Activated naive CD4-positive, alpha-beta T cell treated with anti-CD3 and anti-CD28 coated beads, Interleukin-2, amount 50 U/mL, for 72 hours (primary cell): Measurements from ENCODE around the gene FOXE3. TPM values are rescaled to one million over a fixed set of nuclear protein-coding genes. Genes with fewer than 3 reads are reported as not detected.
A peak's percentile ranks its signal among the peaks of the same experiment; 100 is the strongest.

ENCODE experiments used
- ATAC-seq, 2 donors: fragments of 150-1000 bp; cut with Tn5 transposase; 2 replicates each; pipeline ENCODE4 v1.10.0; 2021; ENCODE audit warnings: mild to moderate bottlenecking in 2 of 2, moderate library complexity in 2 of 2
- DNase-seq, 2 donors: peaks; one replicate each; pipeline ENCODE4 v3.0.0; 2021 to 2022; ENCODE audit warnings: low spot score in 2 of 2
- H3K27ac Mint-ChIP-seq, 2 donors: one replicate each; pipeline ENCODE4 v1.8.0; 2022; ENCODE audit warnings: mild to moderate bottlenecking in 2 of 2, mixed read lengths in 2 of 2
- H3K36me3 Mint-ChIP-seq, 2 donors: one replicate each; pipeline ENCODE4 v1.8.0; 2022; ENCODE audit warnings: mixed read lengths in 2 of 2
- H3K9me3 Mint-ChIP-seq, 2 donors: one replicate each; pipeline ENCODE4 v1.8.0; 2022; ENCODE audit warnings: mixed read lengths in 2 of 2
- total RNA-seq, 2 donors: library from RNA; stranded (reverse); gene quantifications; one replicate each; pipeline ENCODE4 v1.2.3, GENCODE V29; 2022

FOXE3 gene
- total RNA-seq, 2 donors from 2014 or later: not detected

DNA sequence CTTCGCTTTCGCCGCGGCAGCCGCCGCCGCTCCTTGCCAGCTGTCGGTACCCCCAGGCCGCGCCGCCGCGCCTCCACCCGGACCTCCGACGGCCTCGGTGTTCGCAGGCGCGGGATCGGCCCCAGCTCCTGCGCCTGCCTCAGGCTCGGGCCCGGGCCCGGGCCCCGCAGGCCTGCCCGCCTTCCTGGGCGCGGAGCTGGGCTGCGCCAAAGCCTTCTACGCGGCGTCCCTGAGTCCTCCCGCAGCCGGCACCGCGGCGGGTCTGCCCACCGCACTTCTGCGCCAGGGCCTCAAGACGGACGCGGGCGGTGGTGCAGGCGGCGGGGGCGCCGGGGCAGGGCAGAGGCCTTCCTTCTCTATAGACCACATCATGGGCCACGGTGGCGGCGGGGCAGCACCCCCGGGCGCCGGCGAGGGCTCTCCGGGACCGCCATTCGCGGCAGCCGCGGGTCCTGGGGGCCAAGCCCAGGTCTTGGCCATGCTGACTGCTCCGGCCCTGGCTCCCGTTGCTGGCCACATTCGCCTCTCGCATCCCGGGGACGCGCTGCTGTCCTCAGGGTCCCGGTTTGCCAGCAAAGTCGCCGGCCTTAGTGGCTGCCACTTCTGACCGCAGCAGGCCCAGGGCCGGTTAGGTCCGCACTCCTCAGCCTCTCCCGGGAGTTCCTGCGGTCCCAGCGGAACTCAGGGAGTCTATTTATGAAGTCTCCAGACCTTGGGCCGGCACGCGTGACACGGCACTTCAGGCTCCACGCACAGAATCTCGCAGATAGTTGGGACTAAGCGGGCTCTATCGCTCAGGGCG, 23.1 kb downstream of the FOXE3 start:
- Mint-ChIP-seq H3K9me3 (no peaks in the 10 kb centered on the region), H3K27ac (peak overlapping the region in 1 of 2 donors; percentile 36), H3K36me3 (peaks cover 3 to 16% of the 10 kb centered on the region in 2 donors)
- no peak for ATAC-seq
- DNase-seq: no peak

DNA sequence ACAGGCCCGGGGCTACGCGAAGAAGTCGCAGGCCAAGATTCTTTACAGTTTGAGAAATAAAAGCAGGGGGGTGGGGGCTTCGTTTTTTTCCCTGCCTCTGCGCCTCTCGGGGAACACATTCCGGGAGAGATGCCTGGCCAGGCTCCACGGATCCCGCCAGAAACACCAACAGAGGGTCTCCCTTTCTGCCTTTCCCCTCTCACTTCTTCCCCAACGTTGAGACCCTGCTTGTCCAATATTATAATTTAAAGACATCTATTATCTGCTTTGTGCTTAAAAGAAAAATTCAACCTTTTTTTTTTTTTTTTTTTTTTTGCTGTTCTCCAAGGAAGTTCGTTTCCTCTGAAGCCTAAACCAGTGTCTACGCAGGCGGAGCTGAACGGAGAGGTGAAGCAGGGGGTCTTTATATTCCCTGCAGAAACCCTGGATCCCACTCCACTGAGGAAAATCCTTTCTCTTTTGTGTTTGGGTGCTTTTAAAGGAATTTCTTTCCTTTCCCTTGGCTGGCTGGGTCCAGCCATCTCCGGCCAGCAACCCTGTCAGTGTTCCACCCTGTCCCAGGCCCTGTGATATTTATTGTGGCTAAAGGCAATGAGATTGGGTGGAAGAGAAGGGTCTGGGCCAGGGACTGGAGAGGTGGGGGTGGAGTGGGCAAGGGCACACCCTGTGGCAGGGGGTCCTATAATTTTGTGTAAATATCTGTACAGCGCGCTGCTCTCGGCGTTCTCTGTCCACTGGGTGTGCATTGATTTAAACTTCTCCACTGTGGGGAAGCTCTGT, 23.9 kb downstream of the FOXE3 start:
- peak overlapping the region in 1 of 2 donors; percentile 36 for H3K27ac Mint-ChIP-seq
- DNase-seq (no peak), ATAC-seq (no peak)
- peaks cover 0 to 17% of the 10 kb centered on the region in 2 donors for H3K36me3 Mint-ChIP-seq
- no peaks in the 10 kb centered on the region for H3K9me3 Mint-ChIP-seq

DNA sequence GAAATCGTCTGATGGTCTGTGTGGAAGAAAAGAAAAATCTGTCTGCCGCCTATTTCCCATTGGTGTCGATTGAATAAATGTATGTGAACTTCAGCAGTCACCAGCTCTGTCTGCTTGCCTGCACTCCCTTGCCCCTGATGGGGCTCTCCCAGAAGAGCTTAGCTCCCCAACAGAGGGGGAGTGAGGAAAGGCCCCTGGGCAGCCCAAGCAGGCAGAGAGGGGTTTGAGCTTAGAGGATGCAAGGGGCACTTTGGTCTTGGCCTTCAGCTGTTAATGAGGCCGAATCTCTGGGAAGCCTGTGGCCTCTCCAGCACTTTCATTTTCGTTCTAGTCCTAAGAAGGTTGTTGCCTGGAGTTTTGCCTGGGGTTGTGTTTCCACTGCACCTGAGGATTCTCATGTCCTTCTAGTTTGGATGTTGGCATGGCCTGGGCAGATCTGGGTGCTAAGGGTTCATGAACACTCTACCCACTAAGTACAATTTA, 24.6 kb downstream of the FOXE3 start:
- DNase-seq (no peak), ATAC-seq (no peak)
- H3K27ac Mint-ChIP-seq: no peak overlapping the region
- H3K9me3 Mint-ChIP-seq: no peaks in the 10 kb centered on the region
- peaks cover 0 to 22% of the 10 kb centered on the region in 2 donors for H3K36me3 Mint-ChIP-seq

DNA sequence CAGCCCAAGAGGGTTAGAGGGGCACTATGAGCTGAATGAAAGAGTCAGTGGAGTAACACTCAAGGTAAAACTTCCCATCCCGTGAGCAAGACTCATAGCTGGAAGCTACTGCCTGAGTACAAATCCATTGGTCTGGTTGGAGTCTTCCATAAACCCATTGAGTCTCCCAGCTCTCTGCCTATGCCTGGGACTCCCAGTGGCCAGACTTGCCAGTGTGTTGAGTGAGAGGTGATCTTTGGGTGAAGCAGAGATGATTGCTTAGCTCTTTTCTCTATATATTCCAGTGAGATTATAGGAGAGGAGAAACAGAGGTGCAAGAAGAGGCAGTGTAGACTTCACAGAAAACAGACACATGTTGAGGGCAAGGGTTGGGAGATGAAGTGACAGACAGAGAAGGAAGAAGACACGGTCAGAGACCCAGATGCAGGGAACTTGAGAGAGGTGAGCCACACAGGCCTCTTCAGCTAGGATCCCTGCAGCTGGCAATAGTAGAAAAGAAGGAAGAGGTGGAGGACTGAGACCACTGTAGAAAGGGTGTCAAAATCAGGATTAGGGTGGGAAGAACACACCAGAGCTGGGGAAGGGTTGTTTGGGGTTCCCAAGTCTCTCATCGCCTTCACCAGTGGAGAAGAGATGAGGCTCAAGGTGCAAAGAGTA, 25.5 kb downstream of the FOXE3 start:
- ATAC-seq: no peak
- Mint-ChIP-seq H3K9me3 (no peaks in the 10 kb centered on the region), H3K27ac (no peak overlapping the region), H3K36me3 (peaks cover 0 to 16% of the 10 kb centered on the region in 2 donors)
- no peak for DNase-seq

DNA sequence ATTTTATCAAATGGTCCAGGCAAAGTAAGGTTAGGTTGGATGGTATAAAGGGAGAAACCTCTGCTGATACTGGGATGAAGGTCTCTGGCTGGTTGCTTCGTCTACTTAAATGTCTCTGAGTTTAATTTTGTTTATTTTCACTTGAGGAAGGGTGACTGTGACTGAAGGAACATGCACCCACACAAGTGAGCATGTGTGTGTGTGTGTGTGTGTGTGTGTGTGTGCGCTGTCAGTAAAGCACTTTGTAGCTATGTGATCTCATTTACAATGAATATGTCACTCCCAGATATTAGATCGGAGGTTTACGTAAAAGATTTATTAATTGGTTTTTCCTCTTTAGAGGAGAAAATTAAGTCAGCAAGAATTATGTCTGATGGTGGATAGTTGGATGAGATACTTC, 26.1 kb downstream of the FOXE3 start:
- Mint-ChIP-seq H3K9me3 (no peaks in the 10 kb centered on the region), H3K27ac (no peak overlapping the region), H3K36me3 (peaks cover 0 to 14% of the 10 kb centered on the region in 2 donors)
- ATAC-seq: no peak
- no peak for DNase-seq

DNA sequence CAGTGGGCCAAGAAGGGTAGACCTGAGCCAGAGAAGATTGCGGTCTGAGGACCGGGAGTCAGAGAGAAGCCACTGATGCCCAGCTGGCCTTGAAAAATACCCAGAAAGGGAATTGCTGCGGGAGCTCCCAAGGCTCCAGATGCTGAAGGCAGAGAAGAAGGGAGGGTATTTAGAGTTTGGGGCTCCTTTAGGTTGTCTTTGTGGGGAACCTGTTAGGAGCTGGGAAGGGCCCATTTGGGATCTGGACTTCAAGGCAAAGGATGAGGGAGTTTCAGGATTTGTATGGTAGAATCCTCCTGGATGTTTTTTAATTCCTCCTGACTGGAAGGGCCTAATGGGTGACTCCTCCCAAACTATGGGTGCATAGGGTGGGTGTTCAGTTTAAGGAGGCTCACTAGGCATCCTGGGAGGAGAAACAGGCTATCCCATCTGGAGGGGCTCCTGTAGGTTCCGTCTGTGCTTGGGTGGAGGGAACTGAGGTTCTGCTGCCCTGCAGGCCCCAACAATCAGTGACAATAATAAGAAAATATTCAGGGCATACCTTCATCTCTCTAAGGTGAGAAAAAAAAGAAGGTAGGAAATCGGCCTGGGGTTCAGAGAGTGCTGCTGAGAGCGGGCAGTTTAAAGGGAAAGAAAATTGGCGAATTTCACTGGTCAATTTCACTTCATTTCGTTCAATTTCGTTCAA, 26.9 kb downstream of the FOXE3 start:
- Mint-ChIP-seq H3K36me3 (peaks cover 0 to 14% of the 10 kb centered on the region in 2 donors), H3K9me3 (no peaks in the 10 kb centered on the region), H3K27ac (no peak overlapping the region)
- DNase-seq (no peak), ATAC-seq (no peak)

DNA sequence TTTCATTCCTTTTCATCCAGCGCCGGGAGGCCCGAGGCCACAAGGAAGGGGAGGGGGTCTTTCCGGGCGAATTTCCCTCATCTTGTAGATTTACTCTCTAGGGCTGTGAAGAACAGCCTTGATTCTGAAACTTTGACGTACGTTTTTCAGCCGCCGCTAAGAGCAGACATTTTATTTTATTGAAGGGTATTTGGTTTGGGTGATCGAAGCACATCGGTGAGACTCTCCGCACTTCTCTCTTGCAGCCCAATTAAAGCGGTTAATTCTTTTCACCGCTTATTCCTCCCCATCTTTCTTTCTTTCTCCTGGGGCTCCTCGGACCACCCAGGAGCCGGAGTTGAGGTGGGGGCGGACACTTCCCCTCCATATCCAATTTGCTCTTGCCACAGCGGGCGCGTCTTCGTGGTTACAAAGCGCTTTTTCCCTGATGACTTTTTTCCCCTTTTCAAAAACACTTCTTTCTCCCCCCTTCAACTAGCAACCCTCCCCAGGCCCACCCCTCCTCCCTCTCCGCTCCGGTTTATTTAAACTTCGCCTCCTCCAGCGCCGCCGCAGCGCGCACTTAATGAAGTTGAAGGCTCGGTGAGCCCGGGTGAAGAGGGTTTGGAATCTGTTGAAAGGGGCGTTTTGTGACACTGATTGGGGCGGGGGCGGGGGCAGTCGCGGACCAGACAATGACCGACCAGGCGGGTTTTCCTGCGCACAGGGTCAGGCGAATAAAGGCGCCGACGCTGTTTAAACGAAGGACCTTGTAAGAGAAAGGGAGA, 27.6 kb downstream of the FOXE3 start:
- no peaks in the 10 kb centered on the region for H3K9me3 Mint-ChIP-seq
- DNase-seq (no peak), ATAC-seq (no peak)
- peaks cover 0 to 14% of the 10 kb centered on the region in 2 donors for H3K36me3 Mint-ChIP-seq
- no peak overlapping the region for H3K27ac Mint-ChIP-seq

DNA sequence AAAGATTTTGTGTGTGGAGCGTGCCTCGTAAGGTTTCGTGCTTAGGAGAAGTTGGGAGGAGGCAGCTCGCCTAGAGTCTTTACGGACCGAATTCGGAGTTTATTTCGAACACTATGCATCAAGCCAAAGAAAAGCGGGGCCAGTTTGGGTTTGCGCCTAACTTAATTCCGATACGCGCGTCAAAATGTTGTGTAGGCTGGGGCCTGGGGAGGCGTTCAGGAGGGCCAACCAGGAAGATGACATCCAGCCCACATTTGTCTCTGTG, 28.1 kb downstream of the FOXE3 start:
- Mint-ChIP-seq H3K9me3 (no peaks in the 10 kb centered on the region), H3K36me3 (peaks cover 0 to 14% of the 10 kb centered on the region in 2 donors), H3K27ac (no peak overlapping the region)
- ATAC-seq (peak; percentile 16 to 37), DNase-seq (no peak)

DNA sequence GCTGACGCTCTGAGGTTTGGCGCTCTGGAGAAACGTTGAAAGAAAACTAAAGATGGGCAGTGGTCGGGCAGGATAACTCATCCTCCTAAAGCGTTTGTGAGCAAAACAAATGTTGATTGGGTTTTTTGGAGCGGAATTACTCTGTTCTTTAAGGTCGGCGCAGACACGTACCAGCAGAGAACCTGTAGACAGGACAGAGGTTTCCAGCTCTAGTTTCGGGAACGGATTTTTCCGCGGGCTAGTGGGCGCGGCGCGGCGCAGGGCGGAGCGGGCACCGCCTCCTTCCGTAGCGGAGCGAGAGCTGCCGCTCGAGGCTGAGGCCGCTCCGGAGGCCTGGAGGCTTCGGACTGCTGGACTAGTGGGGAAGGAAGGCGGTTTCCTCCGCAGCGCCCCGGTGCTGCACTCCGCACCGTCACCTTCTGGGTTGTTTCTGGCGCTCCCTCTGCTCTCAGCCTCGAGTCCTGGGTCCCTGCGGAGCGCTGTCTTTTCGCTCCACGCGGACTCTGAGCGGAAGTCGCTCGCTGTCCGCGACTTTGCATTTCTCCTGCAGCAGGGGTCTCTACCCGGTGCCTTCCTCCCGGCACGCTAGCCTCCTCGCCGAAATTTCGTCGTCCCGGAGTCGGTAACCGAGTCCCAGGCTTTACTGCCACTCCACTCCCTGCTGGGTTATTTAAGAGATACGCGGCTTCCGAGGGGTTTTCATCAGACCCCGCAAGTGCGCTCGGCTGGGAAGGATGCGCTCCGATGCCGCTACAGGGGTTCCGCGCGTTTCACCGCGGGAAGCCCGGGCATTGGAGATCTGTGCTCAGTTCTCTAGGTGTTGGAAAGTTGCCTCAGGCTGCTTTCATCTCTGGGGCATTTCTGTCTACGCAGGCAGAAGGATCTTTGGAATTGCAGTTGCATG, 28.7 kb downstream of the FOXE3 start:
- Mint-ChIP-seq H3K27ac (no peak overlapping the region), H3K9me3 (no peaks in the 10 kb centered on the region), H3K36me3 (peaks cover 0 to 14% of the 10 kb centered on the region in 2 donors)
- ATAC-seq: peak; percentile 51 to 76
- peak in 1 of 2 donors; percentile 44 for DNase-seq

DNA sequence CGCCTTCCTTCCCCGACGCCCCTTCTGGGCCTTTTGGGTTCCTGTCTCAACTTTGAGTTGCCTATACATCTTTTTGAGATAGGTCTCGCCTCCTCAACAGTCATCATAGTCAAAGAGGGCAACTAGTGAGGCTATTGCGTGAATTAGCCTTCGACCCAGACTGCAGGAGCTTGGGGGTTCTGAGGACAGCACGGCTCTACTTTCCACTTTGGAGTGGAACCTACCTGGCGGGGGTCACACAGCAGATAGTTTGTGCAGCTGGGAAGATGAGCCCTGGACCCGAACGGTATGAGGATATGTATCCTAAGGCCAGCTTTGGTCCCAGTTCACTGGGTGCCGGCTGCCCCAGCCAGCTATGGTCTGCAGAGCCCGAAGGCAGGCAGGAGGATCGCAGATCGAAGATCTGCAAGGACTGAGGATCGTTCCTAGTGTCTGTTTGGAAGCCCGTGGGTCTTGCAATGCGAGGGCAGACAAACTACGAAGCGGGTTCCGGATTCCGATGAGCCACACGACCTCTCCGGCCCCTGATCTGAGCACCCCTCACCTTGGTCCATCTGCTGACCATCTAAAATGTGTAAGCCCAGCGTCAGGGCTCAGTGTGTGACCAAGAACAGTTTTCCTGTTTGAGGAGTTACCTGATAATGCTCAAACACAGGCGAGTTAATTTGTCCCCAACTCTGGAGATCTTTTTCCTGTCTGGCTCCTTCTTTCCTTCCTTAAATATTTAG, 29.9 kb downstream of the FOXE3 start:
- H3K27ac Mint-ChIP-seq: no peak overlapping the region
- ATAC-seq (no peak), DNase-seq (no peak)
- H3K36me3 Mint-ChIP-seq: peaks cover 0 to 14% of the 10 kb centered on the region in 2 donors
- no peaks in the 10 kb centered on the region for H3K9me3 Mint-ChIP-seq

DNA sequence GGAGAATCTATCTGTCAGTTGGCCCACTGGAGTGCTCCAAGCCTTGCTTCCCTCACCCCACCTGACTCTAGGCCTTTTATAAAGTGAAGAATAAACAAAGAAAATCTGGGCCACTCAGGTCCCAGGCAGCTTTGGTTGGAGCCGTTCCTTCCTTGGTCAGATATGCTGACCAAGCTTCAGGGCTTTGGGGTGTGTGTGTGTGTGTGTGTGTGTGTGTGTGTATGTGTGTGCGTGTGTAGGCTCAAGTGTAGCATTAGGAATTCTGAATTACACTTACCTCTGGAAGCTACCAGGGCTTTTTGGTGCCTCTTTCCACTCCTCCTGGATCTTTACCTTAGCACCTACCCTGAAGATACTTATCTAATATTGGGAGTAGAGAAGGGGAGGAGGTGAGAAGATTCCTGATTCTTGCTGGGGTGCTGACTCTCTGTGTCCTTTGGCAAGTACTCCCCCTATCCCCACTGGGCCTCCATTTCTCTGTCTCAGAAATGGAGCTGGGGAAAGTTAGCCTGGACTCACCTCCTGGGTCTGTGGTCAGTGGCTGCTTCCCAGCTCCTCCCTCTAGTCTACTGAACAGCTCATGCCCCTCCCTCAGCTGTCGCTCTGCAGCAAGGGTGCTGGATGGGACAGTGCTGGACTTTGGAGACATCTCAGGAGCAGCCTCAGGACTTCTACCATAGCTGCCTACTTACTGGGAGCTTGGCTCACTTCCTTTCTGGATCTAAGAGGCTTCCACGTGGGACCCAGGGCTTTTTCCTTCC, 32.6 kb downstream of the FOXE3 start:
- DNase-seq: no peak
- no peak for ATAC-seq
- Mint-ChIP-seq H3K27ac (no peak overlapping the region), H3K9me3 (no peaks in the 10 kb centered on the region), H3K36me3 (peaks cover 0 to 14% of the 10 kb centered on the region in 2 donors)

DNA sequence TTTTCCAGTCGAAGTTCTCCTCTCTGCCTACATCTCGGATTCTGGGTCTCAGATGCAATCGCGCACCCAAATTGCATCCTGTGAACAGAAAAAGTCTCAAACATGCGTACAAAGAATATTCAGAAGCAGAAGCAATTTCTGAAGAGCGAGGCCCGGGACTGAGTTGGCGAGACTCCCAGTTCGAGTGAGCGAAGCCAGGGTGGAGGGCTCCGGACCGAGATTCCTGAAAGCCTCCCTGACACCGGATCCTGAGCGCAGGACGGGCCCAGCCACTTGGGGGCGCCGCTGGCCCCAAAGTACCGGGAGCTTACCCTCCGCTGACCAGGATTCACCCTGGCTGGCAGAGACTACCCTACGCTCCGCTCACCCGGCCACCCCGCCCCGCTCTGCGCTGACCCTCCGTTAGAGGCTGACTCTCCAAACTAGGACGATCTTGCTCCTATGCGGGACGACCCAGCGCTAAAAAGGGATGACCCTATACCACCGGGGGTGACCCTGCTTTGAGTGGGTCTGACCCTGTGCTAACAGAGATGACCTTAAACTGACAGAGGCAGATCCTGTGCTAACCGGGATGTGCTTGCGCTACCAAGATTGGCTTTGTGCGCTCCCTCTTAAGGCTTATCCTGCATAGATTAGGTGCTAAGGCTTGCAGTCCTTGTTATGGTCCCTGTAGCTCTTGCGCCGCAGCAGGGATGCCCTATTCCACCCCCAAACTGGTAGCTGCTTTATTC, 33.9 kb downstream of the FOXE3 start:
- H3K36me3 Mint-ChIP-seq: peaks cover 0 to 5% of the 10 kb centered on the region in 2 donors
- peak in 1 of 2 donors; percentile 36 for DNase-seq
- ATAC-seq: peak in 1 of 2 donors; percentile 64
- H3K9me3 Mint-ChIP-seq: no peaks in the 10 kb centered on the region
- H3K27ac Mint-ChIP-seq: no peak overlapping the region

DNA sequence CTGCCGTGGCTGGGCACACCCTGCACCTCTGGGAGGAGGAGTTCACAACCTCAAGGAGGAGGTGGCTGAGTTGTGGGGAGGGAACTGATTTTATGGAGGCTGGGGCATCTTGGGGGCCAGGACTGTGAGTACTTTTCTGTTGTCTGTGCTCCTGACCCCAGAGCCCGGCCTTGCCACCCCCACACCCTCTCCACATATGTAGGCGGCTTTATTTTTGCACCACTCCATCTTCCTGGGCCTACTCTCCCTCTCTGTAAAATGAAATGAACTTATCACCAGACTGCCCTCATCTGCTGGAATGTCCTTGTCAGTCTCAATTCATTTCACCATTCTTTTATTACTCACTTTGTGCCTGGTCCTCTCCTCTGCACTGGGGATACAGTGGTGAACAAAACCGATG, 34.5 kb downstream of the FOXE3 start:
- no peak for DNase-seq
- no peak overlapping the region for H3K27ac Mint-ChIP-seq
- H3K9me3 Mint-ChIP-seq: no peaks in the 10 kb centered on the region
- H3K36me3 Mint-ChIP-seq: no peaks in the 10 kb centered on the region
- no peak for ATAC-seq
